Nucleus accumbens (tissue), 56 donors: ENCODE data around the gene SLC6A12.

Experiments used
- DNase-seq, 56 donors: peaks; one replicate each; lab custom pipeline; 2025; lab: John Stamatoyannopoulos, UW

The SLC6A12 gene

GRCh38 chr12:148676-149416, 65.1 kb downstream of the SLC6A12 start:
- DNase-seq, result peak in 14 of 56 donors; percentile 6 to 52 (median 19)

- no peak for DNase-seq
These were observed 66.7 kb downstream of the SLC6A12 start for GRCh38 chr12:147242-147641.

- no peak for DNase-seq
These were observed 68.5 kb downstream of the SLC6A12 start for GRCh38 chr12:145369-145960.

GRCh38 chr12:144650-145284, 69.2 kb downstream of the SLC6A12 start:
- no peak for DNase-seq

- DNase-seq, result peak in 2 of 56 donors; percentile 29 to 35
These were observed 69.8 kb downstream of the SLC6A12 start for GRCh38 chr12:143964-144649.

GRCh38 chr12:140162-140561, 73.8 kb downstream of the SLC6A12 start:
- DNase-seq, result no peak
